ENCODE results near the gene MOB3C. TPM values are rescaled to one million over a fixed set of nuclear protein-coding genes. Genes with fewer than 3 reads are reported as not detected.

The MOB3C gene
- total RNA-seq, 1 experiment from 2014 or later = 13.2 TPM

GRCh38 chr1:46596846-46597245 is 19.8 kb downstream of the MOB3C start:
- ATAC-seq (no peak), DNase-seq (no peak)
- intact Hi-C loops (cut with micrococcal nuclease) = no loop called here
- peaks cover 17% of the 10 kb centered on the region; the same call in 1 of the 2 replicates for H3K36me3 ChIP-seq (ENCODE audit: low read depth, low read length)
- H3K9me2 ChIP-seq (replicated peaks; ENCODE audit: low read length) = no peaks in the 10 kb centered on the region
- no peaks in the 10 kb centered on the region for H3K4me1 ChIP-seq (ENCODE audit: insufficient read depth, low read length)
- no peaks in the 10 kb centered on the region for H3K27me3 ChIP-seq (ENCODE audit: low read length)
- H3K4me2 ChIP-seq (ENCODE audit: low read length) = no peak overlapping the region
- TF ChIP-seq, protein P1, sequence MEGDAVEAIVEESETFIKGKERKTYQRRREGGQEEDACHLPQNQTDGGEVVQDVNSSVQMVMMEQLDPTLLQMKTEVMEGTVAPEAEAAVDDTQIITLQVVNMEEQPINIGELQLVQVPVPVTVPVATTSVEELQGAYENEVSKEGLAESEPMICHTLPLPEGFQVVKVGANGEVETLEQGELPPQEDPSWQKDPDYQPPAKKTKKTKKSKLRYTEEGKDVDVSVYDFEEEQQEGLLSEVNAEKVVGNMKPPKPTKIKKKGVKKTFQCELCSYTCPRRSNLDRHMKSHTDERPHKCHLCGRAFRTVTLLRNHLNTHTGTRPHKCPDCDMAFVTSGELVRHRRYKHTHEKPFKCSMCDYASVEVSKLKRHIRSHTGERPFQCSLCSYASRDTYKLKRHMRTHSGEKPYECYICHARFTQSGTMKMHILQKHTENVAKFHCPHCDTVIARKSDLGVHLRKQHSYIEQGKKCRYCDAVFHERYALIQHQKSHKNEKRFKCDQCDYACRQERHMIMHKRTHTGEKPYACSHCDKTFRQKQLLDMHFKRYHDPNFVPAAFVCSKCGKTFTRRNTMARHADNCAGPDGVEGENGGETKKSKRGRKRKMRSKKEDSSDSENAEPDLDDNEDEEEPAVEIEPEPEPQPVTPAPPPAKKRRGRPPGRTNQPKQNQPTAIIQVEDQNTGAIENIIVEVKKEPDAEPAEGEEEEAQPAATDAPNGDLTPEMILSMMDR (conservative IDR thresholded peaks at IDR 0.05; ENCODE audit: low read depth, low read length) = no peak
- TF ChIP-seq EZH2 (IDR thresholded peaks at IDR 0.05; ENCODE audit: low read length, unreplicated experiment) (no peak), EZH2phosphoT487 (IDR thresholded peaks at IDR 0.05; ENCODE audit: borderline replicate concordance, low read length) (no peak)
- no peaks in the 10 kb centered on the region for H4K20me1 ChIP-seq (ENCODE audit: low read length)
- CTCF ChIA-PET = no interaction called here
- no peak overlapping the region for H2AFZ ChIP-seq (ENCODE audit: low read length)
- H3K27ac ChIP-seq (ENCODE audit: low read length) = no peak overlapping the region
- no peaks in the 10 kb centered on the region for H3K9me3 ChIP-seq (ENCODE audit: low read length)
- H3K79me2 ChIP-seq (ENCODE audit: low read length) = peaks cover 14% of the 10 kb centered on the region
- no peak overlapping the region for H3K4me3 ChIP-seq (ENCODE audit: low read length)
- no peaks in the 10 kb centered on the region for H3F3A ChIP-seq (ENCODE audit: low read length, unreplicated experiment)
- H3K9ac ChIP-seq (ENCODE audit: low read length) = no peak overlapping the region
- POLR2A ChIA-PET (ENCODE audit: unreplicated experiment) = no interaction called here
- no TSS peak for BruUV-seq (replicated peaks)

DNA sequence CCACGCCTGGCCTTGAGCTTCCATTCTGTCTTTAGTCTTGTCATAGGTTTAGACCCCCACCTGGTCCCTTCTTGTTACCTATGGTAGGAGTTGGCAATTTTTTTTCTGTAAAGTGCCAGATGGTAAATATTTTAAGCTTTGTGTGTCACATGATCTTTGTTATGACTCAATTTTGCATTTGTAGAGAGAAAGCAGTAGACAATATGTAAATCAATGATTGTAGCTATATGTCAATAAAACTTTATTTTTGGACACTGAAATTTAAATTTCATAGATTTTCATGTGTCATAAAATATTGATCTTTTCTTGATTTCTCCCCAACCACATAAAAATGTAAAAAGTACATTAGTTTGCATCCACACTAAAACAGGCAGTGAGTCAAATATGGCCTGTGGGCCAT is 20.6 kb downstream of the MOB3C start:
- TF ChIP-seq EZH2 (IDR thresholded peaks at IDR 0.05; ENCODE audit: low read length, unreplicated experiment) (no peak), EZH2phosphoT487 (IDR thresholded peaks at IDR 0.05; ENCODE audit: borderline replicate concordance, low read length) (no peak)
- TF ChIP-seq, protein P1 (conservative IDR thresholded peaks at IDR 0.05; ENCODE audit: low read depth, low read length) = no peak
- DNase-seq (no peak), ATAC-seq (no peak)
- intact Hi-C loops (cut with micrococcal nuclease) = no loop called here
- no TSS peak for BruUV-seq (replicated peaks)
- ChIA-PET CTCF (no interaction called here), POLR2A (ENCODE audit: unreplicated experiment) (no interaction called here)
- Histone ChIP-seq H3K4me3 (ENCODE audit: low read length) (no peak overlapping the region), H3K27ac (ENCODE audit: low read length) (no peak overlapping the region), H3K27me3 (ENCODE audit: low read length) (no peaks in the 10 kb centered on the region), H3K9me3 (ENCODE audit: low read length) (no peaks in the 10 kb centered on the region), H4K20me1 (ENCODE audit: low read length) (no peaks in the 10 kb centered on the region), H3K9ac (ENCODE audit: low read length) (no peak overlapping the region), H3K9me2 (replicated peaks; ENCODE audit: low read length) (no peaks in the 10 kb centered on the region), H3K4me2 (ENCODE audit: low read length) (no peak overlapping the region), H3K79me2 (ENCODE audit: low read length) (peaks cover 11% of the 10 kb centered on the region), H2AFZ (ENCODE audit: low read length) (no peak overlapping the region), H3F3A (ENCODE audit: low read length, unreplicated experiment) (no peaks in the 10 kb centered on the region), H3K36me3 (ENCODE audit: low read depth, low read length) (peaks cover 20% of the 10 kb centered on the region; the same call in 1 of the 2 replicates), H3K4me1 (ENCODE audit: insufficient read depth, low read length) (no peaks in the 10 kb centered on the region)

DNA sequence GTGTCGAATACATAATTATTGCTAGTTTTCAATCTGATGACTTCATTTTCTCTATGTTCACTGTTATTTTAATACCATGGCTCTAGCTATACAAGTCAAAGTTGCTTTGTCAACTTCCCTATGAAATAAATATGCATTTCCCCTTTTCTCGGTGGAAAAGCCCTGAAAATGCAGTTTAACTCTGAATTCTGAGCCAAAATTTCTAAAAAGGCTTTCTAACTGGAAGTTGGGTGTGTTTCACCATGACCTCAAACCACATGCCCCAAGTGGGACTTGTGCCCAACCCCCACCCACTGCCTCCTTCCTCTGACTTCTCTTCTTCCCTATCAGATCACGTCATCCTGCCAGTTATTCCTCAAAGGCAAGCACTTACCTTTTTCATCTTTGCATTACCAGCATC is 21.5 kb downstream of the MOB3C start:
- 0 out of 2 replicates have a peak, but pooled peaks cover 5% of the 10 kb centered on the region for H3K79me2 ChIP-seq (ENCODE audit: low read length)
- no peak for ATAC-seq
- H2AFZ ChIP-seq (ENCODE audit: low read length) = no peak overlapping the region
- TF ChIP-seq EZH2phosphoT487 (IDR thresholded peaks at IDR 0.05; ENCODE audit: borderline replicate concordance, low read length) (no peak), EZH2 (IDR thresholded peaks at IDR 0.05; ENCODE audit: low read length, unreplicated experiment) (no peak)
- TF ChIP-seq, protein P1 (conservative IDR thresholded peaks at IDR 0.05; ENCODE audit: low read depth, low read length) = no peak
- H3K9ac ChIP-seq (ENCODE audit: low read length) = no peak overlapping the region
- ChIA-PET CTCF (no interaction called here), POLR2A (ENCODE audit: unreplicated experiment) (no interaction called here)
- peaks cover 25% of the 10 kb centered on the region; the same call in 1 of the 2 replicates for H3K36me3 ChIP-seq (ENCODE audit: low read depth, low read length)
- no peaks in the 10 kb centered on the region for H3F3A ChIP-seq (ENCODE audit: low read length, unreplicated experiment)
- no peak overlapping the region for H3K4me3 ChIP-seq (ENCODE audit: low read length)
- BruUV-seq (replicated peaks) = no TSS peak
- H3K27me3 ChIP-seq (ENCODE audit: low read length) = no peaks in the 10 kb centered on the region
- H3K4me2 ChIP-seq (ENCODE audit: low read length) = no peak overlapping the region
- H3K4me1 ChIP-seq (ENCODE audit: insufficient read depth, low read length) = no peaks in the 10 kb centered on the region
- no peak overlapping the region for H3K27ac ChIP-seq (ENCODE audit: low read length)
- DNase-seq = no peak
- no peaks in the 10 kb centered on the region for H3K9me2 ChIP-seq (replicated peaks; ENCODE audit: low read length)
- H4K20me1 ChIP-seq (ENCODE audit: low read length) = no peaks in the 10 kb centered on the region
- H3K9me3 ChIP-seq (ENCODE audit: low read length) = no peaks in the 10 kb centered on the region
- intact Hi-C loops (cut with micrococcal nuclease) = no loop called here
